K562 (cell line): ENCODE results near the gene PCBP2.

Experiments
- IFI16 ChIP-seq: fragments of 250-450 bp; sonication (Bioruptor Pico); IDR thresholded peaks from 2 replicates; pipeline ENCODE4 v2.1.2; 2022; ENCODE audit warnings: mild to moderate bottlenecking, inconsistent platforms
- KDM5B ChIP-seq: fragments of 200-600 bp; sonication (generic); IDR thresholded peaks from 2 replicates; pipeline ENCODE4 v1.6.1; 2012; ENCODE audit warnings: low read depth, mild to moderate bottlenecking, moderate library complexity, low read length, control low read depth, inconsistent platforms; ENCODE audit not compliant: insufficient replicate concordance
- REST ChIP-seq, 2 experiments: fragments of 450-650 bp; formaldehyde crosslinking in 1 of 2; IDR thresholded peaks; 2 replicates each; pipeline versions ENCODE4 v1.4.0 to v1.6.1; 2014 to 2020; ENCODE audit warnings: mild to moderate bottlenecking in 2 of 2, borderline replicate concordance in 1 of 2, low read depth in 1 of 2
- ZNF740 ChIP-seq, 3 experiments: fragments of 200-800 bp in 1 of 3; sonication (Bioruptor generic) in 1 of 3; sonication (generic) in 1 of 3; formaldehyde crosslinking in 1 of 3; IDR thresholded peaks; 2 replicates each; pipeline versions ENCODE4 v1.6.1 to v1.8.0; 2016 to 2022; ENCODE audit warnings: mild to moderate bottlenecking in 2 of 3, missing compliant biosample characterization in 2 of 3, missing genetic modification characterization in 2 of 3, missing genetic modification reagents in 1 of 3
- TF ChIP-seq, protein P1 (sequence below): fragments of 450-650 bp; conservative IDR thresholded peaks from 2 replicates; pipeline ENCODE4 v1.6.1; 2016; ENCODE audit warnings: missing genetic modification characterization, low read depth, mild to moderate bottlenecking, control low read depth, missing compliant biosample characterization

GRCh38 chr12:53454707-53455106, 2.8 kb downstream of the PCBP2 start:
- TF ChIP-seq KDM5B (no peak), ZNF740 (CRISPR knock-in tag; IDR thresholded peaks at IDR 0.05) (no peak), ZNF740 (tag; IDR thresholded peaks at IDR 0.05) (no peak), IFI16 (CRISPR knock-in tag) (no peak), REST (IDR thresholded peaks at IDR 0.05; ENCODE audit: borderline replicate concordance) (no peak), REST (CRISPR knock-in tag; IDR thresholded peaks at IDR 0.05; ENCODE audit: low read depth) (no peak)
- TF ChIP-seq, protein P1, sequence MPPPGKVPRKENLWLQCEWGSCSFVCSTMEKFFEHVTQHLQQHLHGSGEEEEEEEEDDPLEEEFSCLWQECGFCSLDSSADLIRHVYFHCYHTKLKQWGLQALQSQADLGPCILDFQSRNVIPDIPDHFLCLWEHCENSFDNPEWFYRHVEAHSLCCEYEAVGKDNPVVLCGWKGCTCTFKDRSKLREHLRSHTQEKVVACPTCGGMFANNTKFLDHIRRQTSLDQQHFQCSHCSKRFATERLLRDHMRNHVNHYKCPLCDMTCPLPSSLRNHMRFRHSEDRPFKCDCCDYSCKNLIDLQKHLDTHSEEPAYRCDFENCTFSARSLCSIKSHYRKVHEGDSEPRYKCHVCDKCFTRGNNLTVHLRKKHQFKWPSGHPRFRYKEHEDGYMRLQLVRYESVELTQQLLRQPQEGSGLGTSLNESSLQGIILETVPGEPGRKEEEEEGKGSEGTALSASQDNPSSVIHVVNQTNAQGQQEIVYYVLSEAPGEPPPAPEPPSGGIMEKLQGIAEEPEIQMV (tag), result no peak
